ENCODE results near the gene EYA4. TPM values are rescaled to one million over a fixed set of nuclear protein-coding genes. Genes with fewer than 3 reads are reported as not detected.
"Not testable (repeated sequence)": the region's sequence is repeated elsewhere in the genome, so short reads cannot be mapped to it uniquely, and the experiment has no call there.

Gene EYA4
- total RNA-seq, 4 donors from 2014 or later, result 0.13 to 0.17 TPM; not detected in 2

DNA sequence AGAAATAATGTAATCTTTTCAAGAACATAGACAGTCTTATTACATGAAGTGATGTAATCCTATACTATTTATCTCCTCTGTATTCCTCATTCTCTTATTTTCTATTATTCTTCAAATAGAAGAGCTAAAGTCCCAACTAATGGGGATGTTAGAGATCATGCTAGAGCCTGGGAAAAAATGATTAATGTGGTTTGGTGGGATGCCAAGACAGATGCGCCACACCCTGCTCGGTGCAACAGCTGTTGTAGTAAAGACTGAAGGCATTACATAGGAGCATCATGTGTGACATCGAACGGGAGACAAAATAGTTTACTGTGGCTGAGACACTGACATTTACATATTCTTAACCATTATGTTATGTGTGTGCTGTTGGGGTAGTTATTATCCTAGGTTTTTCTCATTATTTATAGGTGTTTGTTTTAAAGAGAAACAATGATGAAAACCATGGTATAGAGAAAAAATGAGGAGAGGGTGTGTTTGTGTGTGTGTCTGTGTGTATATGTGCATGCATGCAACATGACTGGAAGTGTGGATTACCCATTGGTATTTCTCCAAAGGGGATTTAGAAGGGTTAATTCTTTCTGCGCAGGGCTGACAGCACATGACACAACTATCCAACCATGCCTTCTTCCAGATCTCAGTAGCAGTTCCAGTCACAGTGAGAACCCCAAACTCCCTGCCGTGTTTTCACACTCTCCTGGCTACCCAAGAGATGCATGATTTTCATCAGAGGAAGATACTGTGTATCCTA, 155.3 kb downstream of the EYA4 start:
- DNase-seq (ENCODE audit: low spot score in 2 of 2), result no peak
- H3K4me3 ChIP-seq (ENCODE audit: low read depth, poor library complexity, severe bottlenecking), result no peak overlapping the region
- intact Hi-C loops (cut with DNase I; ENCODE audit: low total_unique reads), result no loop called here
- TF ChIP-seq, protein P1, sequence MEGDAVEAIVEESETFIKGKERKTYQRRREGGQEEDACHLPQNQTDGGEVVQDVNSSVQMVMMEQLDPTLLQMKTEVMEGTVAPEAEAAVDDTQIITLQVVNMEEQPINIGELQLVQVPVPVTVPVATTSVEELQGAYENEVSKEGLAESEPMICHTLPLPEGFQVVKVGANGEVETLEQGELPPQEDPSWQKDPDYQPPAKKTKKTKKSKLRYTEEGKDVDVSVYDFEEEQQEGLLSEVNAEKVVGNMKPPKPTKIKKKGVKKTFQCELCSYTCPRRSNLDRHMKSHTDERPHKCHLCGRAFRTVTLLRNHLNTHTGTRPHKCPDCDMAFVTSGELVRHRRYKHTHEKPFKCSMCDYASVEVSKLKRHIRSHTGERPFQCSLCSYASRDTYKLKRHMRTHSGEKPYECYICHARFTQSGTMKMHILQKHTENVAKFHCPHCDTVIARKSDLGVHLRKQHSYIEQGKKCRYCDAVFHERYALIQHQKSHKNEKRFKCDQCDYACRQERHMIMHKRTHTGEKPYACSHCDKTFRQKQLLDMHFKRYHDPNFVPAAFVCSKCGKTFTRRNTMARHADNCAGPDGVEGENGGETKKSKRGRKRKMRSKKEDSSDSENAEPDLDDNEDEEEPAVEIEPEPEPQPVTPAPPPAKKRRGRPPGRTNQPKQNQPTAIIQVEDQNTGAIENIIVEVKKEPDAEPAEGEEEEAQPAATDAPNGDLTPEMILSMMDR (IDR thresholded peaks at IDR 0.05), result no peak
- WGBS, 2 donors, result 41 to 51% methylated on average over 6 of the region's 6 CpGs

DNA sequence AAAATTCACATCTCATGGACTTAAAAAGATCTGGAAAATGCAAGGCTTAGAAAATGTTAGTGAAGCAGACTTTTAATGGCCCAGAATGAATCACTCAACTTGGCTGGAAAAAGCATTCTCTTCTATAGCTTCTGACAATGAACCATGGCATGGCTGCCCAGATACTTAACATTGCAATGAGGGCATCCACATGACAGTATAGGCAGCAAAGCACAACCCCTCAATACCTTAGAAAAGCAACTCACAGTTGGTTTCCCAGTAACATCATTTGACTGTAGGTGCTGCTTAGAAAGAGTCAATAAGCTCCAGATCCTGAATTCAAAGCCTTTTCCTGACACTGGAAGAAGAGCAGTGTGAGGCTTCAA, 155.8 kb downstream of the EYA4 start:
- intact Hi-C loops (cut with DNase I; ENCODE audit: low total_unique reads), result no loop called here
- TF ChIP-seq, protein P1 (IDR thresholded peaks at IDR 0.05), result no peak
- TF ChIP-seq POLR2A (IDR thresholded peaks at IDR 0.05), result no peak
- no peak overlapping the region for H3K4me3 ChIP-seq (ENCODE audit: low read depth, poor library complexity, severe bottlenecking)
- no peak for DNase-seq (ENCODE audit: low spot score in 2 of 2)

DNA sequence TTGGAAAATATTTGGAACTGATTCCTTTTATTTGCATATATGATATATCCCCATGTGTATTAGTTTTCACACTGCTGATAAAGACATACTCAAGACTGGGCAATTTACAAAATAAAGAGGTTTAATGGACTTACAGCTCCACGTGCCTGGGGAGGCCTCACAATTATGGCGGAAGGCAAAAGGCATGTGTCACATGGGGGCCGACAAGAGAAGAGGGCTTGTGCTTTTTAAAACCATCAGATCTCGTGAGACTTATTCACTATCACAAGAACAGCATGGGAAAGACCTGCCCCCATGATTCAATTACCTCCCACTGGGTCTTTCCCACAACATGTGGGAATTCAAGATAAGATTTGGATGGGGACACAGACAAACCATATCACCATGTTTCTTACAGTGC, 156.4 kb downstream of the EYA4 start:
- intact Hi-C loops (cut with DNase I; ENCODE audit: low total_unique reads); H3K4me3 ChIP-seq (ENCODE audit: low read depth, poor library complexity, severe bottlenecking); DNase-seq (ENCODE audit: low spot score in 2 of 2): not testable (repeated sequence)
- 75 to 89% methylated on average over 4 of the region's 4 CpGs for WGBS, 2 donors

DNA sequence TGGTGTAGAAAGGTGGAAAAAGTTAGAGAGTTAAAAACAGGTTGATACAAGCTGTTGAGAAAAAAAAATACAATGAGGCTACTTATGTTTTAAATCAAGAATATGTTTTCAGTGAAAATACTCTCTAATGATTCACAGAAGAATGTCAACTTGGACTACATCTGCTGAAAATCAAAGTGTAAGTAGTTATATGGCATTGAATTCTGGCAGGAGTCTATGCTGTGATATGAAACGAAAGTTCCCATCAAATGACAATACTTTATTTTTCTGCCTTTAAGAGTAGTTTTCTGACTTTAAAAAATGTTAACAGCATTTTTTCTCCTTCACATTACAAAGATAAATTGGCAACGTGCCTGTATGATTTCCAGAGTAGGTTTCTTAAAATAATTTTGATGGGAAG, 158.3 kb downstream of the EYA4 start:
- no peak for DNase-seq (ENCODE audit: low spot score in 2 of 2)
- H3K4me3 ChIP-seq (ENCODE audit: low read depth, poor library complexity, severe bottlenecking), result no peak overlapping the region
- intact Hi-C loops (cut with DNase I; ENCODE audit: low total_unique reads), result no loop called here
- TF ChIP-seq POLR2A (IDR thresholded peaks at IDR 0.05), result no peak
- TF ChIP-seq, protein P1 (IDR thresholded peaks at IDR 0.05), result no peak
- WGBS, 2 donors, result 16 to 18% methylated on average over 2 of the region's 2 CpGs

DNA sequence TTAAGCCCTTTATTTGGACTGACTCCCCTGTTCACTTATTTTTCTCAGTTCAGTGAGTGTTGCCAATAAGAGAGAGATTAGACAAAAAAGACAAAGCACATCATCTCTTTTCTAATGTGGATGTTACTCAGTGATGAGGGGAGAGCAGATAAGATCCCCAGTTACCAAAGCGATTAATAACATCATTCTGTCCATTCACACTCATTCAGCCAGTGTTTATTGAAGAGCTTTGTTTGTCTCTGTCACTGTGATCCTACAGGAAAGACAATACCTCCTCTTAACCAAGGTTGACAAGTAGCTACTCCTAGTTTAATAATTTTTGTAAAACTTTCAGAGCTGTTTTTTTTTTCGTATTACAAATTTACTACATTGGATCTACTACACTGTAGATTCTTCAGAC, 163.0 kb downstream of the EYA4 start:
- TF ChIP-seq POLR2A (IDR thresholded peaks at IDR 0.05), result no peak
- TF ChIP-seq, protein P1 (IDR thresholded peaks at IDR 0.05), result no peak
- no peak overlapping the region for H3K4me3 ChIP-seq (ENCODE audit: low read depth, poor library complexity, severe bottlenecking)
- DNase-seq (ENCODE audit: low spot score in 2 of 2), result no peak
- intact Hi-C loops (cut with DNase I; ENCODE audit: low total_unique reads), result no loop called here
- WGBS, 2 donors, result 89 to 93% methylated on average over 2 of the region's 2 CpGs

DNA sequence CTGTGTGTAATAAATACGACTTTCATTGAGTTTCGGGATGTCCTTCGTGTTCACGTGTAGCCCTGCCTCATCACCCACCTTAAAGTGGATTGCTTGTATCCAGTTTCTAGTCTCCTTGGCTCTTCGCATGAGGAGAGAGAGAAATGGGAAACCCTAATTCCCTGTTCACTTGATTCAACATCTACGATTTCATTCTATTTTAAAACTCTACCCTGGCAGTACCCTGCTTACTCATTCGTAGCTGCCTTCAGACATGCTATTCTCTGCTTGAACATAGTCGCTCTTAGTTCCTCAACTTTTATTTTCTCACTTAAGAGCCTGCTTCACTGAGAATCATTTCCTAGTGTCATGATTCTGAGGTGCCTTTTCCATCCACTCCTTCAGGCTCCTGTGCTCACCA, 163.6 kb downstream of the EYA4 start:
- intact Hi-C loops (cut with DNase I; ENCODE audit: low total_unique reads), result no loop called here
- TF ChIP-seq POLR2A (IDR thresholded peaks at IDR 0.05), result no peak
- TF ChIP-seq, protein P1 (IDR thresholded peaks at IDR 0.05), result no peak
- 90 to 93% methylated on average over 8 of the region's 8 CpGs for WGBS, 2 donors
- no peak for DNase-seq (ENCODE audit: low spot score in 2 of 2)
- H3K4me3 ChIP-seq (ENCODE audit: low read depth, poor library complexity, severe bottlenecking), result no peak overlapping the region
